Activated CD4-positive, CD25-positive, alpha-beta regulatory T cell treated with anti-CD3 and anti-CD28 coated beads, Interleukin-2, amount 50 U/mL, for 24 hours (primary cell): ENCODE data around the gene LTBP3.

Experiments
- ATAC-seq, 2 donors: fragments of 150-1000 bp; cut with Tn5 transposase; one replicate each; pipeline ENCODE4 v1.10.0; 2021; ENCODE audit warnings: mild to moderate bottlenecking in 1 of 2, moderate library complexity in 1 of 2

Gene LTBP3

GRCh38 chr11:65492637-65493366 lies 65.4 kb downstream of the LTBP3 start:
- peak; percentile 5 to 24 for ATAC-seq

- ATAC-seq, result no peak
Measured at GRCh38 chr11:65492387-65492636, 65.8 kb downstream of the LTBP3 start.

- no peak for ATAC-seq
Measured at GRCh38 chr11:65491614-65492386, 66.4 kb downstream of the LTBP3 start.

GRCh38 chr11:65491163-65491465 lies 67.0 kb downstream of the LTBP3 start:
- ATAC-seq, result no peak

- ATAC-seq, result no peak
Measured at GRCh38 chr11:65489706-65490320, 68.3 kb downstream of the LTBP3 start.

- no peak for ATAC-seq
Measured at GRCh38 chr11:65489035-65489705, 69.0 kb downstream of the LTBP3 start.
